Aorta (tissue), 5 donors: Measurements from ENCODE around the gene MTHFD1. TPM values are rescaled to one million over a fixed set of nuclear protein-coding genes. Genes with fewer than 3 reads are reported as not detected.
A peak's percentile ranks its signal among the peaks of the same experiment; 100 is the strongest.

Experiments used
- ATAC-seq: fragments of 200-7000 bp; cut with Tn5 transposase; one replicate; pipeline ENCODE4 v1.9.1; 2022; ENCODE audit warnings: moderate library complexity; ENCODE audit not compliant: low FRiP score
- DNase-seq, 2 donors: peaks; one replicate each; pipeline ENCODE4 v3.0.0-alpha.2; 2020
- H3K27ac ChIP-seq, 2 donors: one replicate each; pipeline ENCODE4 v1.5.1; 2013; ENCODE audit warnings: low read length in 2 of 2, mild to moderate bottlenecking in 2 of 2, moderate library complexity in 2 of 2, control low read depth in 1 of 2, inconsistent platforms in 1 of 2, low read depth in 1 of 2
- H3K27me3 ChIP-seq, 2 donors: one replicate each; pipeline ENCODE4 v1.6.1; 2013; ENCODE audit warnings: control low read depth in 1 of 2, low read length in 1 of 2, mild to moderate bottlenecking in 1 of 2, moderate library complexity in 1 of 2; ENCODE audit not compliant: insufficient read depth in 2 of 2, control insufficient read depth in 1 of 2
- H3K36me3 ChIP-seq, 2 donors: one replicate each; pipeline ENCODE4 v1.6.1; 2013; ENCODE audit warnings: control low read depth in 1 of 2, low read length in 1 of 2, mild to moderate bottlenecking in 1 of 2; ENCODE audit not compliant: insufficient read depth in 2 of 2, control insufficient read depth in 1 of 2
- H3K4me1 ChIP-seq, 2 donors: one replicate each; pipeline ENCODE4 v1.6.1; 2013; ENCODE audit warnings: low read length in 2 of 2, control low read depth in 1 of 2, mild to moderate bottlenecking in 1 of 2, moderate library complexity in 1 of 2; ENCODE audit not compliant: insufficient read depth in 2 of 2, control insufficient read depth in 1 of 2
- H3K4me3 ChIP-seq, 2 donors: one replicate each; pipeline ENCODE4 v1.5.1; 2013; ENCODE audit warnings: low read length in 2 of 2, control low read depth in 1 of 2, mild to moderate bottlenecking in 1 of 2
- H3K9me3 ChIP-seq: one replicate; pipeline ENCODE4 v1.6.1; 2013; ENCODE audit warnings: mild to moderate bottlenecking, low read length; ENCODE audit not compliant: control insufficient read depth
- WGBS, 2 donors: extraction: QIAGEN DNeasy Blood & Tissue Kit; methylation state at CpG; one replicate each; pipeline ENCODE4 v1.1.7; 2013; 5-methylcytosine and 5-hydroxymethylcytosine counted together
- intact Hi-C, 2 donors: fragments of 100-400 bp; cut with DNase I; formaldehyde crosslinking; loops; one replicate each; pipeline versions ENCODE4 v1.14.2 to v1.15.0; 2022
- polyA plus RNA-seq, 2 donors: library from polyadenylated mRNA; stranded (reverse); fragments of 200-250 nt; gene quantifications; one replicate each; pipeline ENCODE4 v1.2.3, GENCODE V29; 2013
- total RNA-seq, 2 donors: library from RNA; stranded (reverse); fragmentation: NEBNext Ultra II Directional; extraction: Animal tissue kit (Norgen Biotek cat#: 25700); gene quantifications; one replicate each; pipeline ENCODE4 v1.2.1, GENCODE V29; 2021
- donor health status: healthy with polysubstance abuse.
- donor health status: Bipolar disorder and iron deficiency.
- donor health status: DM: no; HTN: no; CAD: no.
- donor health status: DM: no; HTN: no; CAD: no.
- donor health status: DM: yes; HTN: yes; CAD: no.

Gene MTHFD1
- total and polyA plus RNA-seq, 4 donors, result 12.0 to 44.6 (median 34.1) TPM

GRCh38 chr14:64434528-64434927 is 46.4 kb downstream of the MTHFD1 start:
- Histone ChIP-seq H3K36me3 (peaks cover 0 to 2% of the 10 kb centered on the region in 2 donors), H3K4me3 (no peak overlapping the region), H3K27ac (no peak overlapping the region), H3K4me1 (peaks cover 0 to 3% of the 10 kb centered on the region in 2 donors), H3K9me3 (no peaks in the 10 kb centered on the region), H3K27me3 (no peaks in the 10 kb centered on the region)
- DNase-seq (no peak), ATAC-seq (no peak)
- WGBS, 2 donors, result 77 to 82% methylated on average over 3 of the region's 3 CpGs
- intact Hi-C loops, result loop anchor here in 1 of 2 donors (5.0 kb wide), 1 partner anchor 43 kb away; no protein-coding TSS in a partner anchor

GRCh38 chr14:64438181-64438841 is 50.2 kb downstream of the MTHFD1 start:
- ATAC-seq (peak; percentile 63), DNase-seq (peak in 1 of 2 donors; percentile 53)
- 2 to 3% methylated on average over 3 of the region's 3 CpGs for WGBS, 2 donors
- H3K4me1 ChIP-seq, result peaks cover 0 to 3% of the 10 kb centered on the region in 2 donors
- no peak overlapping the region for H3K4me3 ChIP-seq
- peaks cover 0 to 2% of the 10 kb centered on the region in 2 donors for H3K36me3 ChIP-seq
- H3K27me3 ChIP-seq, result no peaks in the 10 kb centered on the region
- H3K27ac ChIP-seq, result peak overlapping the region; percentile 62 to 97
- no peaks in the 10 kb centered on the region for H3K9me3 ChIP-seq
- intact Hi-C loops, result no loop called here

GRCh38 chr14:64439141-64439540 is 51.0 kb downstream of the MTHFD1 start:
- DNase-seq, result no peak
- no peaks in the 10 kb centered on the region for H3K27me3 ChIP-seq
- intact Hi-C loops, result no loop called here
- peaks cover 0 to 3% of the 10 kb centered on the region in 2 donors for H3K4me1 ChIP-seq
- H3K9me3 ChIP-seq, result no peaks in the 10 kb centered on the region
- H3K4me3 ChIP-seq, result no peak overlapping the region
- ATAC-seq, result no peak
- peaks cover 0 to 2% of the 10 kb centered on the region in 2 donors for H3K36me3 ChIP-seq
- 64 to 69% methylated on average over 6 of the region's 6 CpGs for WGBS, 2 donors
- peak overlapping the region; percentile 93 to 99 for H3K27ac ChIP-seq

GRCh38 chr14:64440494-64440893 is 52.3 kb downstream of the MTHFD1 start:
- DNase-seq (no peak), ATAC-seq (no peak)
- Histone ChIP-seq H3K4me1 (peaks cover 2 to 3% of the 10 kb centered on the region in 2 donors), H3K27ac (no peak overlapping the region), H3K9me3 (no peaks in the 10 kb centered on the region), H3K4me3 (no peak overlapping the region), H3K36me3 (peaks cover 0 to 2% of the 10 kb centered on the region in 2 donors), H3K27me3 (no peaks in the 10 kb centered on the region)
- intact Hi-C loops, result no loop called here
- WGBS, 2 donors, result 73 to 79% methylated on average over 3 of the region's 3 CpGs

GRCh38 chr14:64442300-64442988 is 54.3 kb downstream of the MTHFD1 start:
- no peak for DNase-seq

GRCh38 chr14:64444140-64444539 is 56.0 kb downstream of the MTHFD1 start:
- WGBS, 2 donors, result 93 to 95% methylated on average over 11 of the region's 11 CpGs
- DNase-seq, result no peak
- Histone ChIP-seq H3K9me3 (no peaks in the 10 kb centered on the region), H3K4me1 (peaks cover 1 to 2% of the 10 kb centered on the region in 2 donors), H3K27ac (peak overlapping the region; percentile 34 to 47), H3K36me3 (peaks cover 0 to 2% of the 10 kb centered on the region in 2 donors), H3K27me3 (no peaks in the 10 kb centered on the region), H3K4me3 (no peak overlapping the region)
- no peak for ATAC-seq
- intact Hi-C loops, result no loop called here

More at GRCh38 chr14:64442300-64442988, 54.3 kb downstream of the MTHFD1 start:
- intact Hi-C loops, result no loop called here
- ATAC-seq, result peak; percentile 37
- H3K27me3 ChIP-seq, result no peaks in the 10 kb centered on the region
- H3K36me3 ChIP-seq, result peaks cover 0 to 2% of the 10 kb centered on the region in 2 donors
- H3K4me3 ChIP-seq, result no peak overlapping the region
- peaks cover 2 to 3% of the 10 kb centered on the region in 2 donors for H3K4me1 ChIP-seq
- peak overlapping the region; percentile 18 to 20 for H3K27ac ChIP-seq
- no peaks in the 10 kb centered on the region for H3K9me3 ChIP-seq
- WGBS, 2 donors, result 38 to 46% methylated on average over 17 of the region's 17 CpGs

- H3K27me3 ChIP-seq, result no peaks in the 10 kb centered on the region
- peaks cover 0 to 2% of the 10 kb centered on the region in 2 donors for H3K36me3 ChIP-seq
- DNase-seq (peak in 1 of 2 donors; percentile 52), ATAC-seq (peak; percentile 67)
- no peak overlapping the region for H3K4me3 ChIP-seq
- peak overlapping the region; percentile 87 to 97 for H3K27ac ChIP-seq
- H3K9me3 ChIP-seq, result no peaks in the 10 kb centered on the region
- WGBS, 2 donors, result 21 to 27% methylated on average over 7 of the region's 7 CpGs
- H3K4me1 ChIP-seq, result peaks cover 0 to 2% of the 10 kb centered on the region in 2 donors
- intact Hi-C loops, result no loop called here
These were observed 57.1 kb downstream of the MTHFD1 start for GRCh38 chr14:64444984-64445845.

- Histone ChIP-seq H3K4me3 (no peak overlapping the region), H3K27ac (peak overlapping the region; percentile 52 to 89), H3K4me1 (peaks cover 0 to 3% of the 10 kb centered on the region in 2 donors), H3K9me3 (no peaks in the 10 kb centered on the region), H3K27me3 (no peaks in the 10 kb centered on the region), H3K36me3 (no peaks in the 10 kb centered on the region)
- no peak for DNase-seq
- intact Hi-C loops, result no loop called here
- no peak for ATAC-seq
- WGBS, 2 donors, result 24 to 37% methylated on average over 5 of the region's 5 CpGs
These were observed 59.9 kb downstream of the MTHFD1 start for GRCh38 chr14:64447876-64448670.
